Measurements from ENCODE around the gene HS2ST1.

DNA sequence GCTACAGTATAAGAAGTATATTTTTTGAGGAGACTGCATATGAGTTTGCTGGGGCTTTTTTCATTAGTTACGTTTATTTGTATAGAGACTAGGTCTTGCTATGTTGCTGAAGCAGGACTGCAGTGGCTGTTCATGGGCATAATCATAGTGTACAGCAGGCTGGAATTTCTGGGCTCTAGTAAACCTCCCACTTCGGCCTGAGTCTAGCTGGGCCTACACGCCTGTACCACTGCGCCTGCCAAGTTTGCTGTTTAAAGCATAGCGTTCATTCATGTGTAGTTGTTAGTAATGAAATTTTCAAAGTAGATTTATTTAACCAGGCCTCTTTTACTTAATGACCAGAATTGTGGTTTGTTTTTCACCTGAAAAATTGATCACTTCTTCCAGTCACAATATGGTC, 33.8 kb downstream of the HS2ST1 start:
- TF ChIP-seq CTCF (IDR thresholded peaks at IDR 0.05; ENCODE audit: low read length) (no peak), EZH2 (IDR thresholded peaks at IDR 0.05; ENCODE audit: borderline replicate concordance, low read length) (no peak)

All from OCI-LY1 (cell line).